K562 (cell line): ENCODE results near the gene LENG9. TPM values are rescaled to one million over a fixed set of nuclear protein-coding genes. Genes with fewer than 3 reads are reported as not detected.
A peak's percentile ranks its signal among the peaks of the same experiment; 100 is the strongest.

Experiments
- ARNT ChIP-seq, 2 experiments: fragments of 450-650 bp; IDR thresholded peaks; 2 replicates each; pipeline ENCODE4 v1.6.1; 2016; ENCODE audit warnings: mild to moderate bottlenecking in 1 of 2
- ATF7 ChIP-seq: fragments of 450-650 bp; IDR thresholded peaks from 2 replicates; pipeline ENCODE4 v1.7.1; 2014; ENCODE audit warnings: mild to moderate bottlenecking, moderate library complexity
- ELF4 ChIP-seq: fragments of 450-650 bp; formaldehyde crosslinking; IDR thresholded peaks from 2 replicates; pipeline ENCODE4 v1.4.0; 2022; ENCODE audit warnings: missing genetic modification characterization
- FOXK2 ChIP-seq, 2 experiments: fragments of 450-650 bp; IDR thresholded peaks in 1 of 2; conservative IDR thresholded peaks in 1 of 2; 2 replicates each; pipeline ENCODE4 v1.6.1; 2016; ENCODE audit warnings: low read depth in 2 of 2, mild to moderate bottlenecking in 1 of 2
- HDAC8 ChIP-seq: fragments of 450-650 bp; IDR thresholded peaks from 2 replicates; pipeline ENCODE4 v1.6.1; 2016; ENCODE audit warnings: mild to moderate bottlenecking, missing genetic modification characterization, moderate library complexity, missing compliant biosample characterization
- HDGF ChIP-seq: fragments of 450-650 bp; IDR thresholded peaks from 2 replicates; pipeline ENCODE4 v1.6.1; 2016
- MEIS2 ChIP-seq: fragments of 450-650 bp; IDR thresholded peaks from 2 replicates; pipeline ENCODE4 v1.6.1; 2014; ENCODE audit warnings: mild to moderate bottlenecking; ENCODE audit not compliant: partially characterized antibody
- NRF1 ChIP-seq, 2 experiments: fragments of 450-650 bp; IDR thresholded peaks in 1 of 2; conservative IDR thresholded peaks in 1 of 2; 2 replicates each; pipeline ENCODE4 v1.6.1; 2014; ENCODE audit warnings: mild to moderate bottlenecking in 2 of 2
- OTX1 ChIP-seq: fragments of 450-650 bp; formaldehyde crosslinking; IDR thresholded peaks from 2 replicates; pipeline ENCODE4 v1.4.0; 2022; ENCODE audit warnings: mild to moderate bottlenecking
- SP1 ChIP-seq: sonication (generic); formaldehyde crosslinking; IDR thresholded peaks from 2 replicates; pipeline ENCODE4 v1.8.1; 2022; ENCODE audit warnings: mild to moderate bottlenecking, missing genetic modification reagents
- ZNF184 ChIP-seq: sonication (generic); formaldehyde crosslinking; IDR thresholded peaks from 2 replicates; pipeline ENCODE4 v1.5.0; 2020; ENCODE audit warnings: missing genetic modification reagents
- ZNF311 ChIP-seq: fragments of 250-450 bp; sonication (Bioruptor Pico); IDR thresholded peaks from 2 replicates; pipeline ENCODE4 v1.4.0; 2020; ENCODE audit warnings: mild to moderate bottlenecking, moderate library complexity
- polyA plus RNA-seq, 8 experiments: library from polyadenylated mRNA; depleted of rRNA in 4 of 8; stranded (reverse) in 5 of 8; unstranded in 3 of 8; fragments of >200 nt; fragmentation: Nextera tagmentation in 2 of 8; fragmentation: Illumina TruSeq in 1 of 8; extraction: Ambion mirVana in 2 of 8; extraction: Trizol in 1 of 8; gene quantifications; 2 replicates each; pipeline versions ENCODE4 v1.2.1 to v1.2.3, GENCODE V29; 2011 to 2014; ENCODE audit warnings: inconsistent platforms in 1 of 8, missing spikeins in 1 of 8
- total RNA-seq, 7 experiments: library from RNA; depleted of rRNA in 6 of 7; stranded (reverse); fragments of >200 nt in 6 of 7; fragmentation: Illumina TruSeq in 2 of 7; extraction: Trizol in 2 of 7; gene quantifications; 2 replicates each; pipeline versions ENCODE4 v1.2.1 to v1.2.3, GENCODE V29; 2011 to 2021; ENCODE audit warnings: low replicate concordance in 1 of 7
- TF ChIP-seq, protein P1 (sequence below): IDR thresholded peaks from 2 replicates; pipeline ENCODE4 v1.6.1; 2012; ENCODE audit warnings: low read depth, low read length, improper control_type of control experiment, borderline replicate concordance
- TF ChIP-seq, protein P2 (sequence below): fragments of 450-650 bp; IDR thresholded peaks from 2 replicates; pipeline ENCODE4 v1.7.1; 2018; ENCODE audit warnings: mild to moderate bottlenecking, low read depth; ENCODE audit not compliant: partially characterized antibody
- TF ChIP-seq, protein P3 (sequence below): fragments of 250-450 bp; sonication (Bioruptor Pico); IDR thresholded peaks from 2 replicates; pipeline ENCODE4 v1.4.0; 2020; ENCODE audit warnings: mild to moderate bottlenecking, moderate library complexity
- TF ChIP-seq, protein P4 (sequence below): fragments of 450-650 bp; formaldehyde crosslinking; IDR thresholded peaks from 2 replicates; pipeline ENCODE4 v1.4.0; 2020; ENCODE audit warnings: mild to moderate bottlenecking, moderate library complexity
- TF ChIP-seq, protein P5 (sequence below): fragments of 450-650 bp; formaldehyde crosslinking; IDR thresholded peaks from 2 replicates; pipeline ENCODE4 v1.4.0; 2022; ENCODE audit warnings: missing genetic modification characterization

Gene LENG9
- total and polyA plus RNA-seq, 9 of the 15 experiments (the other 6 are each of a cell fraction or from before 2014, with no cell fraction given), result 0.06 to 0.64 (median 0.33) TPM; not detected in 1

DNA sequence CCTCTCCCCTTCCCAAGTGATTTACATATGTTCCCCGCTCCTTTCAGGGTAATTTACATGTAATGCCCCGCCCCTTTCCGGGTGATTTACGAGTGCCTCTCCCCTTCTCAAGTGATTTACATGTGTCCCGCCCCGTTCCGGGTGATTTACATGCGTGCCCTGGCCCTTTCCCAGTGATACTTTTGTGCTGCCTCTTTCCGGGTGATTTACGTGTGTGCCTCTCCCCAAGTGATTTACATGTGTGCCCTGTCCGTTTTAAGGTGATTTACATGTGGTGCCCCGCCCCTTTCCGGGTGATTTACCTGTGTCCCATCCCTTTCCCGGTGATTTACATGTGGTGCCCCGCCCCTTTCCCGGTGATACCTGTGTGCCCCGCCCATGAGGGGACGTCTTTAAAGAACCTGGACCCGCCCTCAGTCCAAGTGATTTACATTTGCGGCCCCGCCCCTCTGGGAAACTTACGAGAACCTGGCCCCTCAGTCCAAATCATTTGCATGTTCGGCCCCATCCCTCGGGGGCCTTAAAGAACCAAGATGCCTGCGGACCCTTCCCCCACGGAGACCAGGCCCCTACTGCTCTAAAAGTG lies 559 bp upstream of the LENG9 start (continued):
- TF ChIP-seq, protein P1, sequence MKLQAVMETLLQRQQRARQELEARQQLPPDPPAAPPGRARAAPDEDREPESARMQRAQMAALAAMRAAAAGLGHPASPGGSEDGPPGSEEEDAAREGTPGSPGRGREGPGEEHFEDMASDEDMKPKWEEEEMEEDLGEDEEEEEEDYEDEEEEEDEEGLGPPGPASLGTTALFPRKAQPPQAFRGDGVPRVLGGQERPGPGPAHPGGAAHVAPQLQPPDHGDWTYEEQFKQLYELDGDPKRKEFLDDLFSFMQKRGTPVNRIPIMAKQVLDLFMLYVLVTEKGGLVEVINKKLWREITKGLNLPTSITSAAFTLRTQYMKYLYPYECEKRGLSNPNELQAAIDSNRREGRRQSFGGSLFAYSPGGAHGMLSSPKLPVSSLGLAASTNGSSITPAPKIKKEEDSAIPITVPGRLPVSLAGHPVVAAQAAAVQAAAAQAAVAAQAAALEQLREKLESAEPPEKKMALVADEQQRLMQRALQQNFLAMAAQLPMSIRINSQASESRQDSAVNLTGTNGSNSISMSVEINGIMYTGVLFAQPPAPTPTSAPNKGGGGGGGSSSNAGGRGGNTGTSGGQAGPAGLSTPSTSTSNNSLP, result no peak; the same call in 1 of the 2 replicates
- TF ChIP-seq MEIS2 (peak; percentile 100), OTX1 (CRISPR knock-in tag) (peak; percentile 12; the same call in 1 of the 2 replicates), HDGF (0 out of 2 replicates have a peak, but pooled peaks have one; percentile 25), ATF7 (0 out of 2 replicates have a peak, but pooled peaks have one; percentile 38), FOXK2 (conservative IDR thresholded peaks at IDR 0.05 in 1 of 2, IDR thresholded peaks at IDR 0.05 in 1 of 2; ENCODE audit: low read depth in 2 of 2) (peak in 1 of 2 experiments; percentile 74), ARNT (IDR thresholded peaks at IDR 0.05) (0 out of 4 replicates have a peak, but pooled peaks of 1 of the 2 experiments have one; percentile 53), ZNF184 (no peak), ZNF311 (CRISPR knock-in tag) (no peak), NRF1 (conservative IDR thresholded peaks at IDR 0.05 in 1 of 2, IDR thresholded peaks at IDR 0.05 in 1 of 2) (peak; percentile 12 to 24; a peak in 2 of 4 replicates), ELF4 (0 out of 2 replicates have a peak, but pooled peaks have one; percentile 41), SP1 (CRISPR knock-in tag) (peak; percentile 93), HDAC8 (tag) (no peak)
- TF ChIP-seq, protein P2, sequence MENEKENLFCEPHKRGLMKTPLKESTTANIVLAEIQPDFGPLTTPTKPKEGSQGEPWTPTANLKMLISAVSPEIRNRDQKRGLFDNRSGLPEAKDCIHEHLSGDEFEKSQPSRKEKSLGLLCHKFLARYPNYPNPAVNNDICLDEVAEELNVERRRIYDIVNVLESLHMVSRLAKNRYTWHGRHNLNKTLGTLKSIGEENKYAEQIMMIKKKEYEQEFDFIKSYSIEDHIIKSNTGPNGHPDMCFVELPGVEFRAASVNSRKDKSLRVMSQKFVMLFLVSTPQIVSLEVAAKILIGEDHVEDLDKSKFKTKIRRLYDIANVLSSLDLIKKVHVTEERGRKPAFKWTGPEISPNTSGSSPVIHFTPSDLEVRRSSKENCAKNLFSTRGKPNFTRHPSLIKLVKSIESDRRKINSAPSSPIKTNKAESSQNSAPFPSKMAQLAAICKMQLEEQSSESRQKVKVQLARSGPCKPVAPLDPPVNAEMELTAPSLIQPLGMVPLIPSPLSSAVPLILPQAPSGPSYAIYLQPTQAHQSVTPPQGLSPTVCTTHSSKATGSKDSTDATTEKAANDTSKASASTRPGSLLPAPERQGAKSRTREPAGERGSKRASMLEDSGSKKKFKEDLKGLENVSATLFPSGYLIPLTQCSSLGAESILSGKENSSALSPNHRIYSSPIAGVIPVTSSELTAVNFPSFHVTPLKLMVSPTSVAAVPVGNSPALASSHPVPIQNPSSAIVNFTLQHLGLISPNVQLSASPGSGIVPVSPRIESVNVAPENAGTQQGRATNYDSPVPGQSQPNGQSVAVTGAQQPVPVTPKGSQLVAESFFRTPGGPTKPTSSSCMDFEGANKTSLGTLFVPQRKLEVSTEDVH, result peak; percentile 20
- TF ChIP-seq, protein P3, sequence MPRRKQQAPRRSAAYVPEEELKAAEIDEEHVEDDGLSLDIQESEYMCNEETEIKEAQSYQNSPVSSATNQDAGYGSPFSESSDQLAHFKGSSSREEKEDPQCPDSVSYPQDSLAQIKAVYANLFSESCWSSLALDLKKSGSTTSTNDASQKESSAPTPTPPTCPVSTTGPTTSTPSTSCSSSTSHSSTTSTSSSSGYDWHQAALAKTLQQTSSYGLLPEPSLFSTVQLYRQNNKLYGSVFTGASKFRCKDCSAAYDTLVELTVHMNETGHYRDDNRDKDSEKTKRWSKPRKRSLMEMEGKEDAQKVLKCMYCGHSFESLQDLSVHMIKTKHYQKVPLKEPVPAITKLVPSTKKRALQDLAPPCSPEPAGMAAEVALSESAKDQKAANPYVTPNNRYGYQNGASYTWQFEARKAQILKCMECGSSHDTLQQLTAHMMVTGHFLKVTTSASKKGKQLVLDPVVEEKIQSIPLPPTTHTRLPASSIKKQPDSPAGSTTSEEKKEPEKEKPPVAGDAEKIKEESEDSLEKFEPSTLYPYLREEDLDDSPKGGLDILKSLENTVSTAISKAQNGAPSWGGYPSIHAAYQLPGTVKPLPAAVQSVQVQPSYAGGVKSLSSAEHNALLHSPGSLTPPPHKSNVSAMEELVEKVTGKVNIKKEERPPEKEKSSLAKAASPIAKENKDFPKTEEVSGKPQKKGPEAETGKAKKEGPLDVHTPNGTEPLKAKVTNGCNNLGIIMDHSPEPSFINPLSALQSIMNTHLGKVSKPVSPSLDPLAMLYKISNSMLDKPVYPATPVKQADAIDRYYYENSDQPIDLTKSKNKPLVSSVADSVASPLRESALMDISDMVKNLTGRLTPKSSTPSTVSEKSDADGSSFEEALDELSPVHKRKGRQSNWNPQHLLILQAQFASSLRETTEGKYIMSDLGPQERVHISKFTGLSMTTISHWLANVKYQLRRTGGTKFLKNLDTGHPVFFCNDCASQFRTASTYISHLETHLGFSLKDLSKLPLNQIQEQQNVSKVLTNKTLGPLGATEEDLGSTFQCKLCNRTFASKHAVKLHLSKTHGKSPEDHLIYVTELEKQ (CRISPR knock-in tag), result no peak
- TF ChIP-seq, protein P4, sequence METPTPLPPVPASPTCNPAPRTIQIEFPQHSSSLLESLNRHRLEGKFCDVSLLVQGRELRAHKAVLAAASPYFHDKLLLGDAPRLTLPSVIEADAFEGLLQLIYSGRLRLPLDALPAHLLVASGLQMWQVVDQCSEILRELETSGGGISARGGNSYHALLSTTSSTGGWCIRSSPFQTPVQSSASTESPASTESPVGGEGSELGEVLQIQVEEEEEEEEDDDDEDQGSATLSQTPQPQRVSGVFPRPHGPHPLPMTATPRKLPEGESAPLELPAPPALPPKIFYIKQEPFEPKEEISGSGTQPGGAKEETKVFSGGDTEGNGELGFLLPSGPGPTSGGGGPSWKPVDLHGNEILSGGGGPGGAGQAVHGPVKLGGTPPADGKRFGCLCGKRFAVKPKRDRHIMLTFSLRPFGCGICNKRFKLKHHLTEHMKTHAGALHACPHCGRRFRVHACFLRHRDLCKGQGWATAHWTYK (CRISPR knock-in tag), result 0 out of 2 replicates have a peak, but pooled peaks have one; percentile 63
- TF ChIP-seq, protein P5, sequence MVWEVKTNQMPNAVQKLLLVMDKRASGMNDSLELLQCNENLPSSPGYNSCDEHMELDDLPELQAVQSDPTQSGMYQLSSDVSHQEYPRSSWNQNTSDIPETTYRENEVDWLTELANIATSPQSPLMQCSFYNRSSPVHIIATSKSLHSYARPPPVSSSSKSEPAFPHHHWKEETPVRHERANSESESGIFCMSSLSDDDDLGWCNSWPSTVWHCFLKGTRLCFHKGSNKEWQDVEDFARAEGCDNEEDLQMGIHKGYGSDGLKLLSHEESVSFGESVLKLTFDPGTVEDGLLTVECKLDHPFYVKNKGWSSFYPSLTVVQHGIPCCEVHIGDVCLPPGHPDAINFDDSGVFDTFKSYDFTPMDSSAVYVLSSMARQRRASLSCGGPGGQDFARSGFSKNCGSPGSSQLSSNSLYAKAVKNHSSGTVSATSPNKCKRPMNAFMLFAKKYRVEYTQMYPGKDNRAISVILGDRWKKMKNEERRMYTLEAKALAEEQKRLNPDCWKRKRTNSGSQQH (CRISPR knock-in tag), result peak; percentile 22; the same call in 1 of the 2 replicates
